GM12865 (cell line): Measurements from ENCODE around the gene NEMF.
"Not testable (repeated sequence)": the region's sequence is repeated elsewhere in the genome, so short reads cannot be mapped to it uniquely, and the experiment has no call there.

ENCODE experiments used
- DNase-seq: peaks from one replicate; pipeline ENCODE4 v3.0.0; 2010; ENCODE audit warnings: low read depth
- H3K4me3 ChIP-seq: 2 replicates; pipeline ENCODE4 v1.5.1; 2011; ENCODE audit warnings: mild to moderate bottlenecking, low read depth, low read length, control low read depth
- CTCF ChIP-seq: IDR thresholded peaks from 2 replicates; pipeline ENCODE4 v1.5.1; 2011; ENCODE audit warnings: low read length, control low read depth, low read depth, inconsistent platforms; ENCODE audit not compliant: insufficient read depth; ENCODE audit errors: missing control alignments

The NEMF gene

GRCh38 chr14:49808780-49809179 lies 43.8 kb downstream of the NEMF start:
- H3K4me3 ChIP-seq: no peak overlapping the region
- no peak for TF ChIP-seq CTCF
- DNase-seq: no peak

- DNase-seq: no peak
- no peak for TF ChIP-seq CTCF
- H3K4me3 ChIP-seq: no peak overlapping the region
Measured at GRCh38 chr14:49796025-49796424, 56.6 kb downstream of the NEMF start.

- TF ChIP-seq CTCF: no peak
- DNase-seq: no peak
- H3K4me3 ChIP-seq: no peak overlapping the region
Measured at GRCh38 chr14:49792618-49793017, 60.0 kb downstream of the NEMF start.

GRCh38 chr14:49786315-49786714 lies 66.3 kb downstream of the NEMF start:
- no peak for TF ChIP-seq CTCF
- H3K4me3 ChIP-seq: no peak overlapping the region
- no peak for DNase-seq

GRCh38 chr14:49783394-49784014 lies 69.1 kb downstream of the NEMF start:
- no peak overlapping the region for H3K4me3 ChIP-seq
- no peak for TF ChIP-seq CTCF
- no peak for DNase-seq

GRCh38 chr14:49781040-49781439 lies 71.5 kb downstream of the NEMF start:
- not testable (repeated sequence) for H3K4me3 ChIP-seq, DNase-seq

- H3K4me3 ChIP-seq: no peak overlapping the region
- TF ChIP-seq CTCF: no peak
- no peak for DNase-seq
Measured at GRCh38 chr14:49778421-49778820, 74.2 kb downstream of the NEMF start.

GRCh38 chr14:49774106-49774505 lies 78.5 kb downstream of the NEMF start:
- no peak for DNase-seq
- no peak overlapping the region for H3K4me3 ChIP-seq
- TF ChIP-seq CTCF: no peak

- not testable (repeated sequence) for H3K4me3 ChIP-seq, DNase-seq
Measured at GRCh38 chr14:49771691-49772090, 80.9 kb downstream of the NEMF start.
